Measurements from ENCODE around the gene ZMYM4.
A peak's percentile ranks its signal among the peaks of the same experiment; 100 is the strongest.

The ZMYM4 gene

GRCh38 chr1:35287807-35288640 is 19.5 kb downstream of the ZMYM4 start:
- H3K4ac ChIP-seq (ENCODE audit: low read depth, low read length): no peak overlapping the region
- no peak overlapping the region for H3K27ac ChIP-seq (ENCODE audit: low read depth, low read length)
- no peaks in the 10 kb centered on the region for H3K36me3 ChIP-seq (ENCODE audit: control insufficient read depth, insufficient read depth, low read length)
- H3K79me1 ChIP-seq (ENCODE audit: low read length): peaks cover 7% of the 10 kb centered on the region
- peaks cover 20% of the 10 kb centered on the region for H3K79me2 ChIP-seq (ENCODE audit: control insufficient read depth, insufficient read depth, low read length)
- DNase-seq: no peak
- no peak overlapping the region for H3K4me3 ChIP-seq (ENCODE audit: low read length)
- H3K18ac ChIP-seq (ENCODE audit: low read length): no peak overlapping the region
- H2AK5ac ChIP-seq (ENCODE audit: low read length): no peak overlapping the region
- H2BK5ac ChIP-seq (ENCODE audit: low read length): no peak overlapping the region
- H2BK15ac ChIP-seq (replicated peaks; ENCODE audit: low read depth): no peak overlapping the region
- H4K8ac ChIP-seq (ENCODE audit: low read depth, low read length): no peak overlapping the region
- no peak overlapping the region for H3K56ac ChIP-seq (ENCODE audit: low read length)
- H3K4me1 ChIP-seq (ENCODE audit: control insufficient read depth, low read depth, low read length): no peaks in the 10 kb centered on the region
- no peaks in the 10 kb centered on the region for H3K27me3 ChIP-seq (ENCODE audit: insufficient read depth, low read length, poor library complexity)
- WGBS (ENCODE audit: extremely low coverage, insufficient coverage, low lambda C conversion rate): 100% methylated on average over 1 of the region's 9 CpGs
- no peak overlapping the region for H3K23ac ChIP-seq (ENCODE audit: low read length)
- H2BK120ac ChIP-seq (ENCODE audit: low read depth, low read length): no peak overlapping the region
- no peak overlapping the region for H3K4me2 ChIP-seq (ENCODE audit: low read length)
- no peak overlapping the region for H3K9ac ChIP-seq (ENCODE audit: low read length)
- H4K5ac ChIP-seq (ENCODE audit: low read length): no peak overlapping the region

- H3K18ac ChIP-seq (ENCODE audit: low read length): no peak overlapping the region
- H2BK15ac ChIP-seq (replicated peaks; ENCODE audit: low read depth): no peak overlapping the region
- no peak overlapping the region for H3K23ac ChIP-seq (ENCODE audit: low read length)
- no peak overlapping the region for H3K9ac ChIP-seq (ENCODE audit: low read length)
- DNase-seq: no peak
- H2BK120ac ChIP-seq (ENCODE audit: low read depth, low read length): no peak overlapping the region
- no peak overlapping the region for H3K56ac ChIP-seq (ENCODE audit: low read length)
- H3K4me3 ChIP-seq (ENCODE audit: low read length): no peak overlapping the region
- H3K4me2 ChIP-seq (ENCODE audit: low read length): no peak overlapping the region
- no peak overlapping the region for H3K4ac ChIP-seq (ENCODE audit: low read depth, low read length)
- no peak overlapping the region for H2AK5ac ChIP-seq (ENCODE audit: low read length)
- H3K79me2 ChIP-seq (ENCODE audit: control insufficient read depth, insufficient read depth, low read length): peaks cover 20% of the 10 kb centered on the region
- no peaks in the 10 kb centered on the region for H3K27me3 ChIP-seq (ENCODE audit: insufficient read depth, low read length, poor library complexity)
- no peaks in the 10 kb centered on the region for H3K4me1 ChIP-seq (ENCODE audit: control insufficient read depth, low read depth, low read length)
- no peak overlapping the region for H4K8ac ChIP-seq (ENCODE audit: low read depth, low read length)
- H3K27ac ChIP-seq (ENCODE audit: low read depth, low read length): no peak overlapping the region
- no peak overlapping the region for H2BK5ac ChIP-seq (ENCODE audit: low read length)
- H4K5ac ChIP-seq (ENCODE audit: low read length): no peak overlapping the region
- H3K79me1 ChIP-seq (ENCODE audit: low read length): peaks cover 7% of the 10 kb centered on the region
- no peaks in the 10 kb centered on the region for H3K36me3 ChIP-seq (ENCODE audit: control insufficient read depth, insufficient read depth, low read length)
Observed at GRCh38 chr1:35288761-35289160, 20.3 kb downstream of the ZMYM4 start.

GRCh38 chr1:35290452-35290851 is 21.9 kb downstream of the ZMYM4 start:
- Histone ChIP-seq H3K23ac (ENCODE audit: low read length) (no peak overlapping the region), H3K27ac (ENCODE audit: low read depth, low read length) (no peak overlapping the region), H3K18ac (ENCODE audit: low read length) (no peak overlapping the region), H4K5ac (ENCODE audit: low read length) (no peak overlapping the region), H2AK5ac (ENCODE audit: low read length) (no peak overlapping the region), H3K56ac (ENCODE audit: low read length) (no peak overlapping the region), H3K79me2 (ENCODE audit: control insufficient read depth, insufficient read depth, low read length) (peaks cover 15% of the 10 kb centered on the region), H3K4me1 (ENCODE audit: control insufficient read depth, low read depth, low read length) (no peaks in the 10 kb centered on the region), H3K4me2 (ENCODE audit: low read length) (no peak overlapping the region), H2BK120ac (ENCODE audit: low read depth, low read length) (no peak overlapping the region), H2BK15ac (replicated peaks; ENCODE audit: low read depth) (no peak overlapping the region), H3K36me3 (ENCODE audit: control insufficient read depth, insufficient read depth, low read length) (no peaks in the 10 kb centered on the region), H4K8ac (ENCODE audit: low read depth, low read length) (no peak overlapping the region), H3K27me3 (ENCODE audit: insufficient read depth, low read length, poor library complexity) (no peaks in the 10 kb centered on the region), H3K79me1 (ENCODE audit: low read length) (peaks cover 8% of the 10 kb centered on the region), H3K4ac (ENCODE audit: low read depth, low read length) (no peak overlapping the region), H3K4me3 (ENCODE audit: low read length) (no peak overlapping the region), H3K9ac (ENCODE audit: low read length) (no peak overlapping the region), H2BK5ac (ENCODE audit: low read length) (no peak overlapping the region)
- WGBS (ENCODE audit: extremely low coverage, insufficient coverage, low lambda C conversion rate): no CpG with 5 or more reads among the region's 2 CpGs
- no peak for DNase-seq

- Histone ChIP-seq H3K79me1 (ENCODE audit: low read length) (peaks cover 9% of the 10 kb centered on the region), H3K4me3 (ENCODE audit: low read length) (no peak overlapping the region), H3K56ac (ENCODE audit: low read length) (no peak overlapping the region), H3K36me3 (ENCODE audit: control insufficient read depth, insufficient read depth, low read length) (no peaks in the 10 kb centered on the region), H3K23ac (ENCODE audit: low read length) (no peak overlapping the region), H3K4me2 (ENCODE audit: low read length) (no peak overlapping the region), H3K27ac (ENCODE audit: low read depth, low read length) (no peak overlapping the region), H3K18ac (ENCODE audit: low read length) (no peak overlapping the region), H3K79me2 (ENCODE audit: control insufficient read depth, insufficient read depth, low read length) (peaks cover 6% of the 10 kb centered on the region), H4K8ac (ENCODE audit: low read depth, low read length) (no peak overlapping the region), H2AK5ac (ENCODE audit: low read length) (no peak overlapping the region), H2BK5ac (ENCODE audit: low read length) (no peak overlapping the region), H2BK15ac (replicated peaks; ENCODE audit: low read depth) (no peak overlapping the region), H3K4me1 (ENCODE audit: control insufficient read depth, low read depth, low read length) (no peaks in the 10 kb centered on the region), H3K4ac (ENCODE audit: low read depth, low read length) (no peak overlapping the region), H4K5ac (ENCODE audit: low read length) (no peak overlapping the region), H2BK120ac (ENCODE audit: low read depth, low read length) (no peak overlapping the region), H3K9ac (ENCODE audit: low read length) (no peak overlapping the region), H3K27me3 (ENCODE audit: insufficient read depth, low read length, poor library complexity) (no peaks in the 10 kb centered on the region)
- no CpG with 5 or more reads among the region's 2 CpGs for WGBS (ENCODE audit: extremely low coverage, insufficient coverage, low lambda C conversion rate)
- DNase-seq: no peak
Observed at GRCh38 chr1:35294809-35295208, 26.3 kb downstream of the ZMYM4 start.

- H3K18ac ChIP-seq (ENCODE audit: low read length): no peak overlapping the region
- H3K23ac ChIP-seq (ENCODE audit: low read length): no peak overlapping the region
- no peak overlapping the region for H3K4me2 ChIP-seq (ENCODE audit: low read length)
- no peak overlapping the region for H4K5ac ChIP-seq (ENCODE audit: low read length)
- H2BK5ac ChIP-seq (ENCODE audit: low read length): no peak overlapping the region
- DNase-seq: no peak
- H3K27ac ChIP-seq (ENCODE audit: low read depth, low read length): no peak overlapping the region
- H3K79me1 ChIP-seq (ENCODE audit: low read length): peaks cover 10% of the 10 kb centered on the region
- H3K27me3 ChIP-seq (ENCODE audit: insufficient read depth, low read length, poor library complexity): no peaks in the 10 kb centered on the region
- no peak overlapping the region for H3K56ac ChIP-seq (ENCODE audit: low read length)
- no peak overlapping the region for H4K8ac ChIP-seq (ENCODE audit: low read depth, low read length)
- peaks cover 9% of the 10 kb centered on the region for H3K79me2 ChIP-seq (ENCODE audit: control insufficient read depth, insufficient read depth, low read length)
- H2BK15ac ChIP-seq (replicated peaks; ENCODE audit: low read depth): no peak overlapping the region
- H3K36me3 ChIP-seq (ENCODE audit: control insufficient read depth, insufficient read depth, low read length): no peaks in the 10 kb centered on the region
- no peaks in the 10 kb centered on the region for H3K4me1 ChIP-seq (ENCODE audit: control insufficient read depth, low read depth, low read length)
- H3K4me3 ChIP-seq (ENCODE audit: low read length): no peak overlapping the region
- H3K4ac ChIP-seq (ENCODE audit: low read depth, low read length): no peak overlapping the region
- no CpG with 5 or more reads among the region's 2 CpGs for WGBS (ENCODE audit: extremely low coverage, insufficient coverage, low lambda C conversion rate)
- H2BK120ac ChIP-seq (ENCODE audit: low read depth, low read length): no peak overlapping the region
- H3K9ac ChIP-seq (ENCODE audit: low read length): no peak overlapping the region
- no peak overlapping the region for H2AK5ac ChIP-seq (ENCODE audit: low read length)
Observed at GRCh38 chr1:35297886-35298285, 29.4 kb downstream of the ZMYM4 start.

- Histone ChIP-seq H3K79me2 (ENCODE audit: control insufficient read depth, insufficient read depth, low read length) (peaks cover 11% of the 10 kb centered on the region), H2BK15ac (replicated peaks; ENCODE audit: low read depth) (no peak overlapping the region), H3K56ac (ENCODE audit: low read length) (no peak overlapping the region), H4K8ac (ENCODE audit: low read depth, low read length) (no peak overlapping the region), H3K4me2 (ENCODE audit: low read length) (no peak overlapping the region), H3K4me3 (ENCODE audit: low read length) (no peak overlapping the region), H3K4ac (ENCODE audit: low read depth, low read length) (no peak overlapping the region), H2BK120ac (ENCODE audit: low read depth, low read length) (no peak overlapping the region), H2AK5ac (ENCODE audit: low read length) (no peak overlapping the region), H3K79me1 (ENCODE audit: low read length) (peaks cover 10% of the 10 kb centered on the region), H3K18ac (ENCODE audit: low read length) (no peak overlapping the region), H4K5ac (ENCODE audit: low read length) (no peak overlapping the region), H3K9ac (ENCODE audit: low read length) (no peak overlapping the region), H3K27ac (ENCODE audit: low read depth, low read length) (no peak overlapping the region), H2BK5ac (ENCODE audit: low read length) (no peak overlapping the region), H3K4me1 (ENCODE audit: control insufficient read depth, low read depth, low read length) (no peaks in the 10 kb centered on the region), H3K36me3 (ENCODE audit: control insufficient read depth, insufficient read depth, low read length) (no peaks in the 10 kb centered on the region), H3K23ac (ENCODE audit: low read length) (no peak overlapping the region), H3K27me3 (ENCODE audit: insufficient read depth, low read length, poor library complexity) (no peaks in the 10 kb centered on the region)
- no CpG with 5 or more reads among the region's 2 CpGs for WGBS (ENCODE audit: extremely low coverage, insufficient coverage, low lambda C conversion rate)
- DNase-seq: peak; percentile 77
Observed at GRCh38 chr1:35298464-35298863, 30.0 kb downstream of the ZMYM4 start.
